Neural cell (in vitro differentiated cells): ENCODE results near the gene ETF1. TPM values are rescaled to one million over a fixed set of nuclear protein-coding genes. Genes with fewer than 3 reads are reported as not detected.

ENCODE experiments used
- H2AFZ ChIP-seq: fragments of 200-600, 300-800 bp; sonication (generic), shearing (Covaris generic); 2 replicates; pipeline ENCODE4 v1.6.0; 2014; ENCODE audit warnings: low read depth, mild to moderate bottlenecking, antibody characterized with exemption, low read length, moderate library complexity
- H3F3A ChIP-seq: fragments of 200-600 bp; shearing (Covaris generic); 2 replicates; pipeline ENCODE4 v1.6.1; 2016; ENCODE audit warnings: mild to moderate bottlenecking, moderate library complexity, mixed read lengths, antibody characterized with exemption, low read length; ENCODE audit not compliant: insufficient read depth, poor library complexity, severe bottlenecking
- H3K27ac ChIP-seq: fragments of 200-600, 300-800 bp; sonication (generic), shearing (Covaris generic); 2 replicates; pipeline ENCODE4 v1.5.1; 2014; ENCODE audit warnings: mild to moderate bottlenecking, low read length, moderate library complexity
- H3K27me3 ChIP-seq: fragments of 300-800, 200-600 bp; sonication (generic), shearing (Covaris generic); 2 replicates; pipeline ENCODE4 v1.6.0; 2014; ENCODE audit warnings: mild to moderate bottlenecking, low read depth, low read length, moderate library complexity; ENCODE audit not compliant: insufficient read depth
- H3K36me3 ChIP-seq: fragments of 300-800, 200-600 bp; sonication (generic), shearing (Covaris generic); 2 replicates; pipeline ENCODE4 v1.5.1; 2014; ENCODE audit warnings: mild to moderate bottlenecking, antibody characterized with exemption, low read length, moderate library complexity; ENCODE audit not compliant: insufficient read depth
- H3K4me2 ChIP-seq: fragments of 300-800, 200-600 bp; sonication (generic), shearing (Covaris generic); 2 replicates; pipeline ENCODE4 v1.6.0; 2014; ENCODE audit warnings: mild to moderate bottlenecking, low read length
- H3K4me3 ChIP-seq: fragments of 300-800, 200-600 bp; sonication (generic), shearing (Covaris generic); 2 replicates; pipeline ENCODE4 v1.5.1; 2014; ENCODE audit warnings: mild to moderate bottlenecking, low read length, moderate library complexity
- H3K79me2 ChIP-seq: fragments of 200-600 bp; shearing (Covaris generic); replicated peaks from 2 replicates; pipeline ENCODE4 v1.6.0; 2014; ENCODE audit warnings: mild to moderate bottlenecking, low read length, moderate library complexity; ENCODE audit not compliant: insufficient read depth
- H3K9ac ChIP-seq: fragments of 300-800, 200-600 bp; sonication (generic), shearing (Covaris generic); 2 replicates; pipeline ENCODE4 v1.6.1; 2016; ENCODE audit warnings: mild to moderate bottlenecking, low read length, mixed read lengths
- H3K9me2 ChIP-seq: fragments of 200-600 bp; shearing (Covaris generic); 2 replicates; pipeline ENCODE4 v1.6.1; 2016; ENCODE audit warnings: mild to moderate bottlenecking, low read length, mixed read lengths; ENCODE audit not compliant: insufficient read depth
- H3K9me3 ChIP-seq: fragments of 200-600, 300-800 bp; sonication (generic), shearing (Covaris generic); 2 replicates; pipeline ENCODE4 v1.6.1; 2016; ENCODE audit warnings: mild to moderate bottlenecking, mixed run types, low read length, moderate library complexity, mixed read lengths
- H4K20me1 ChIP-seq: fragments of 200-600 bp; shearing (Covaris generic); 2 replicates; pipeline ENCODE4 v1.6.1; 2016; ENCODE audit warnings: mild to moderate bottlenecking, mixed run types; ENCODE audit not compliant: insufficient read depth
- EP300 ChIP-seq: fragments of 450-650 bp; conservative IDR thresholded peaks from 2 replicates; pipeline ENCODE4 v1.6.1; 2014; ENCODE audit warnings: antibody characterized with exemption, mild to moderate bottlenecking, moderate library complexity; ENCODE audit not compliant: poor library complexity, severe bottlenecking
- EZH2 ChIP-seq: fragments of 200-600, 300-800 bp; shearing (Covaris generic), sonication (generic); IDR thresholded peaks from 2 replicates; pipeline ENCODE4 v1.6.1; 2014; ENCODE audit warnings: antibody characterized with exemption, low read length, borderline replicate concordance, mild to moderate bottlenecking; ENCODE audit not compliant: insufficient read depth, poor library complexity, severe bottlenecking
- MXI1 ChIP-seq: fragments of 450-650 bp; conservative IDR thresholded peaks from 2 replicates; pipeline ENCODE4 v1.6.1; 2014; ENCODE audit warnings: antibody characterized with exemption, mild to moderate bottlenecking; ENCODE audit not compliant: poor library complexity, severe bottlenecking
- POLR2AphosphoS5 ChIP-seq: IDR thresholded peaks from 2 replicates; pipeline ENCODE4 v1.6.1; 2012
- RAD21 ChIP-seq: fragments of 450-650 bp; conservative IDR thresholded peaks from 2 replicates; pipeline ENCODE4 v1.6.1; 2014; ENCODE audit warnings: antibody characterized with exemption, mild to moderate bottlenecking, moderate library complexity
- SMC3 ChIP-seq: fragments of 450-650 bp; conservative IDR thresholded peaks from 2 replicates; pipeline ENCODE4 v1.6.1; 2014; ENCODE audit warnings: antibody characterized with exemption, mild to moderate bottlenecking, moderate library complexity; ENCODE audit not compliant: poor library complexity
- TAF1 ChIP-seq: IDR thresholded peaks from 2 replicates; pipeline ENCODE4 v1.6.1; 2012; ENCODE audit warnings: low read depth
- polyA plus RNA-seq: library from polyadenylated mRNA; depleted of rRNA; stranded (reverse); fragments of >200 nt; gene quantifications from 2 replicates; pipeline ENCODE4 v1.2.3, GENCODE V29; 2014
- TF ChIP-seq, protein P1 (sequence below): fragments of 450-650 bp; IDR thresholded peaks from 2 replicates; pipeline ENCODE4 v1.5.1; 2014; ENCODE audit warnings: antibody characterized with exemption, mild to moderate bottlenecking, moderate library complexity; ENCODE audit not compliant: poor library complexity, severe bottlenecking
- TF ChIP-seq, protein P2 (sequence below): IDR thresholded peaks from 2 replicates; pipeline ENCODE4 v1.6.1; 2012; ENCODE audit warnings: borderline replicate concordance

ETF1 gene
- polyA plus RNA-seq, 1 donor from 2014 or later, result 62.1 TPM

DNA sequence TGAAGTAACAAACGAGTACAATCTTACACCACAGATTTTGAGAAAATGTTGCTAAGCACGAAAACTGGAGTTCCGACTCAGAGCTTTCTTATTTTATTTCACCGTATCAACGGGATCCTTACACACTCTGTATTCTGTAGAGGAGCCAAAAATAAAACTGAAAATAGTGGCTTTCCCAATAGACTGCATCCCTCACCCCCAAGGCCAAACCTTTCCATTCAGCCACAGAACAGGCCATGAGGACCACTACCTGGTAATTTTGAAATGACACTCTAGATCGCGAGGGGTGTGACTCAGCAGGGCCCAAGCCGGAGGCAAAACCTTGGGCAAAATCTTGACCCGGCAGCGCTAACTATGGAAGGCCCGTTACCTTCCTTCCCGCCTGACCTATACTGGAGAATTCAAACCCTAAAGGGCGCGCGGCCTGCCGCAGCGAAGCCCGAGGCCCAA lies 31.7 kb upstream of the ETF1 start:
- Histone ChIP-seq H3K27ac (peak overlapping the region; percentile 99), H3K9me2 (no peaks in the 10 kb centered on the region), H2AFZ (peak overlapping the region; percentile 71), H3K36me3 (no peaks in the 10 kb centered on the region), H3K9ac (peak overlapping the region; percentile 96), H4K20me1 (no peaks in the 10 kb centered on the region), H3K27me3 (no peaks in the 10 kb centered on the region), H3K9me3 (no peaks in the 10 kb centered on the region), H3F3A (no peaks in the 10 kb centered on the region), H3K4me2 (peak overlapping the region; percentile 75), H3K79me2 (peaks cover 18% of the 10 kb centered on the region), H3K4me3 (peak overlapping the region; percentile 94)
- TF ChIP-seq RAD21 (no peak), TAF1 (no peak), EZH2 (no peak), POLR2AphosphoS5 (no peak), MXI1 (no peak), SMC3 (no peak), EP300 (no peak)
- TF ChIP-seq, protein P1, sequence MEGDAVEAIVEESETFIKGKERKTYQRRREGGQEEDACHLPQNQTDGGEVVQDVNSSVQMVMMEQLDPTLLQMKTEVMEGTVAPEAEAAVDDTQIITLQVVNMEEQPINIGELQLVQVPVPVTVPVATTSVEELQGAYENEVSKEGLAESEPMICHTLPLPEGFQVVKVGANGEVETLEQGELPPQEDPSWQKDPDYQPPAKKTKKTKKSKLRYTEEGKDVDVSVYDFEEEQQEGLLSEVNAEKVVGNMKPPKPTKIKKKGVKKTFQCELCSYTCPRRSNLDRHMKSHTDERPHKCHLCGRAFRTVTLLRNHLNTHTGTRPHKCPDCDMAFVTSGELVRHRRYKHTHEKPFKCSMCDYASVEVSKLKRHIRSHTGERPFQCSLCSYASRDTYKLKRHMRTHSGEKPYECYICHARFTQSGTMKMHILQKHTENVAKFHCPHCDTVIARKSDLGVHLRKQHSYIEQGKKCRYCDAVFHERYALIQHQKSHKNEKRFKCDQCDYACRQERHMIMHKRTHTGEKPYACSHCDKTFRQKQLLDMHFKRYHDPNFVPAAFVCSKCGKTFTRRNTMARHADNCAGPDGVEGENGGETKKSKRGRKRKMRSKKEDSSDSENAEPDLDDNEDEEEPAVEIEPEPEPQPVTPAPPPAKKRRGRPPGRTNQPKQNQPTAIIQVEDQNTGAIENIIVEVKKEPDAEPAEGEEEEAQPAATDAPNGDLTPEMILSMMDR, result no peak
- TF ChIP-seq, protein P2, sequence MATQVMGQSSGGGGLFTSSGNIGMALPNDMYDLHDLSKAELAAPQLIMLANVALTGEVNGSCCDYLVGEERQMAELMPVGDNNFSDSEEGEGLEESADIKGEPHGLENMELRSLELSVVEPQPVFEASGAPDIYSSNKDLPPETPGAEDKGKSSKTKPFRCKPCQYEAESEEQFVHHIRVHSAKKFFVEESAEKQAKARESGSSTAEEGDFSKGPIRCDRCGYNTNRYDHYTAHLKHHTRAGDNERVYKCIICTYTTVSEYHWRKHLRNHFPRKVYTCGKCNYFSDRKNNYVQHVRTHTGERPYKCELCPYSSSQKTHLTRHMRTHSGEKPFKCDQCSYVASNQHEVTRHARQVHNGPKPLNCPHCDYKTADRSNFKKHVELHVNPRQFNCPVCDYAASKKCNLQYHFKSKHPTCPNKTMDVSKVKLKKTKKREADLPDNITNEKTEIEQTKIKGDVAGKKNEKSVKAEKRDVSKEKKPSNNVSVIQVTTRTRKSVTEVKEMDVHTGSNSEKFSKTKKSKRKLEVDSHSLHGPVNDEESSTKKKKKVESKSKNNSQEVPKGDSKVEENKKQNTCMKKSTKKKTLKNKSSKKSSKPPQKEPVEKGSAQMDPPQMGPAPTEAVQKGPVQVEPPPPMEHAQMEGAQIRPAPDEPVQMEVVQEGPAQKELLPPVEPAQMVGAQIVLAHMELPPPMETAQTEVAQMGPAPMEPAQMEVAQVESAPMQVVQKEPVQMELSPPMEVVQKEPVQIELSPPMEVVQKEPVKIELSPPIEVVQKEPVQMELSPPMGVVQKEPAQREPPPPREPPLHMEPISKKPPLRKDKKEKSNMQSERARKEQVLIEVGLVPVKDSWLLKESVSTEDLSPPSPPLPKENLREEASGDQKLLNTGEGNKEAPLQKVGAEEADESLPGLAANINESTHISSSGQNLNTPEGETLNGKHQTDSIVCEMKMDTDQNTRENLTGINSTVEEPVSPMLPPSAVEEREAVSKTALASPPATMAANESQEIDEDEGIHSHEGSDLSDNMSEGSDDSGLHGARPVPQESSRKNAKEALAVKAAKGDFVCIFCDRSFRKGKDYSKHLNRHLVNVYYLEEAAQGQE, result no peak

GRCh38 chr5:138573949-138574670 lies 31.1 kb upstream of the ETF1 start:
- peak overlapping the region; percentile 96 for H3K9ac ChIP-seq
- H3K4me2 ChIP-seq, result peak overlapping the region; percentile 75
- no peaks in the 10 kb centered on the region for H3K9me3 ChIP-seq
- TF ChIP-seq POLR2AphosphoS5 (no peak), RAD21 (no peak), MXI1 (no peak), TAF1 (no peak)
- peak overlapping the region; percentile 94 for H3K4me3 ChIP-seq
- no peaks in the 10 kb centered on the region for H3K36me3 ChIP-seq
- no peaks in the 10 kb centered on the region for H3F3A ChIP-seq
- no peaks in the 10 kb centered on the region for H3K9me2 ChIP-seq
- H3K27me3 ChIP-seq, result no peaks in the 10 kb centered on the region
- H4K20me1 ChIP-seq, result no peaks in the 10 kb centered on the region
- H3K27ac ChIP-seq, result peak overlapping the region; percentile 99
- peaks cover 18% of the 10 kb centered on the region for H3K79me2 ChIP-seq
- H2AFZ ChIP-seq, result no peak overlapping the region
